ENCODE data around the gene TRIOBP.
"Not testable (repeated sequence)": the region's sequence is repeated elsewhere in the genome, so short reads cannot be mapped to it uniquely, and the experiment has no call there.

DNA sequence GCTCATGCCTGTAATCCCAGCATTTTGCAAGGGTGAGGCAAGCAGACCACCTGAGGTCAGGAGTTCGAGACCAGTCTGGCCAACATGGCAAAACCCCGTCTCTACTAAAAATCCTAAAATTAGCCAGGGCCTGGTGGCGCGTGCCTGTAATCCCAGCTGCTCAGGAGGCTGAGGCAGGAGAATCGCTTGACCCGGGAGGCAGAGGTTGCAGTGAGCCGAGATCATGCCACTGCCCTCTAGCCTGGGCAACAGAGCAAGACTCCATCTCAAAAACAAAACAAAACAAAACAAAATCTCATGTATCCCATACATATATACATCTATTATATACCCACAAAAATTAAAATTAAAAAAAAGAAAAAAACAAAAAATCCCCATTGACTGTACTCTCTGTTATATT, 100.4 kb downstream of the TRIOBP start:
- TF ChIP-seq, protein P1, sequence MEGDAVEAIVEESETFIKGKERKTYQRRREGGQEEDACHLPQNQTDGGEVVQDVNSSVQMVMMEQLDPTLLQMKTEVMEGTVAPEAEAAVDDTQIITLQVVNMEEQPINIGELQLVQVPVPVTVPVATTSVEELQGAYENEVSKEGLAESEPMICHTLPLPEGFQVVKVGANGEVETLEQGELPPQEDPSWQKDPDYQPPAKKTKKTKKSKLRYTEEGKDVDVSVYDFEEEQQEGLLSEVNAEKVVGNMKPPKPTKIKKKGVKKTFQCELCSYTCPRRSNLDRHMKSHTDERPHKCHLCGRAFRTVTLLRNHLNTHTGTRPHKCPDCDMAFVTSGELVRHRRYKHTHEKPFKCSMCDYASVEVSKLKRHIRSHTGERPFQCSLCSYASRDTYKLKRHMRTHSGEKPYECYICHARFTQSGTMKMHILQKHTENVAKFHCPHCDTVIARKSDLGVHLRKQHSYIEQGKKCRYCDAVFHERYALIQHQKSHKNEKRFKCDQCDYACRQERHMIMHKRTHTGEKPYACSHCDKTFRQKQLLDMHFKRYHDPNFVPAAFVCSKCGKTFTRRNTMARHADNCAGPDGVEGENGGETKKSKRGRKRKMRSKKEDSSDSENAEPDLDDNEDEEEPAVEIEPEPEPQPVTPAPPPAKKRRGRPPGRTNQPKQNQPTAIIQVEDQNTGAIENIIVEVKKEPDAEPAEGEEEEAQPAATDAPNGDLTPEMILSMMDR (conservative IDR thresholded peaks at IDR 0.05) = not testable (repeated sequence)
- TF ChIP-seq EZH2 (IDR thresholded peaks at IDR 0.05; ENCODE audit: low read depth) = not testable (repeated sequence)

Measured in PC-9 (cell line).